HTERT RPE-1 (cell line): ENCODE measurements around the gene E4F1.
"Not testable (repeated sequence)": the region's sequence is repeated elsewhere in the genome, so short reads cannot be mapped to it uniquely, and the experiment has no call there.

Source experiments
- in situ Hi-C: fragments of 300-500 bp; cut with MboI; formaldehyde crosslinking; loops from 4 replicates; pipeline ENCODE4 v1.14.3; 2020; ENCODE audit warnings: low sequenced_read_pairs

The E4F1 gene

DNA sequence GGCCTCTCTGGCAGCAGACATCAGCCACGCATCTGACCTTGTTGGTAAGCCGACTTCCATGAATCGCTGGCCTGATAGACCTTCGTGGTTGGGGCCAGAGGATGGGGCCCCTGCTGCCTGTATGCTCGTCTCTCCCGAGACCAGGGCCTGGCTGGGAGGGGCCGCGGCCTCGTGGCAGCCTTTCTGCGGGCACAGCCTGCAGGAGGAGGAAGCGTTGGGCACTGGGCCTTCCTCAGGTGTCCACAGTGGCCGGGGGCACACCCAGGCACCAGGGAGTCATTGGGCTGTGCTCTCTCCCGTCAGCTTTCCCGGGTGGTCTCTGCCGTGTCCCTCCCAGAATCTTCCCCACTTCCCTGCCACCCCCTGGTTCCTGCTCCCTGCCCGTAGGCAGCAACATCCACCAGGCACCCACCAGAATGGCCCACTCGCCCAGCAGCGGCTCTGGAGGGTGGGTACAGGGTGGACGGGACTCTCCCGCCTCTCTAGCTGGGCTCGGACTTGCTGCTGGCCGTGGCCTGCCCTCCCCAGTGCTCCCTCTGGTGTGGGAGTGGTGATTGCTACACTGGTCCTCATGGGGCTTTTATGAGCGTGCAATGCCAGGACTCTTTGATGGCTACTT, 6.3 kb downstream of the E4F1 start:
- in situ Hi-C loops = no loop called here

DNA sequence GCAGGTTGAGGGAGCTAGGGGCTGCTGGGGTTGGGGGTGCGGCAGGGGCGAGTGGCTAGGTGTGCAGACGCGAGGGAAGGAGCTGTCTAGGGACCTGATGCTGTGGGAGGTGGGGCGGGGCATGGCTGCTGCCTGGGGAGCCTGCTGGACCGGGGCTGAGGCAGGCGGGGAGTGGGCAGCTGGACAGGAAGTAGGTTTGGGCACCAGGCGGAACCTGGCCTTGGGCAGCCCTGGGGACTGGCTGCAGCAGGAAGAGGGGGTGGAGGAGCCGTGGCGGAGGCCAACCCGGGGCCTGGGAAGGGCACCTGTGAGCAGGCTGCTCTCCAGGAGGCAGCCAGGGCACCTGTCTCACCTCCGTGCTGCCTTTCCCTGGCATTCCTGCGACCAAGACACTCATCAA, 7.0 kb downstream of the E4F1 start:
- in situ Hi-C loops = no loop called here

DNA sequence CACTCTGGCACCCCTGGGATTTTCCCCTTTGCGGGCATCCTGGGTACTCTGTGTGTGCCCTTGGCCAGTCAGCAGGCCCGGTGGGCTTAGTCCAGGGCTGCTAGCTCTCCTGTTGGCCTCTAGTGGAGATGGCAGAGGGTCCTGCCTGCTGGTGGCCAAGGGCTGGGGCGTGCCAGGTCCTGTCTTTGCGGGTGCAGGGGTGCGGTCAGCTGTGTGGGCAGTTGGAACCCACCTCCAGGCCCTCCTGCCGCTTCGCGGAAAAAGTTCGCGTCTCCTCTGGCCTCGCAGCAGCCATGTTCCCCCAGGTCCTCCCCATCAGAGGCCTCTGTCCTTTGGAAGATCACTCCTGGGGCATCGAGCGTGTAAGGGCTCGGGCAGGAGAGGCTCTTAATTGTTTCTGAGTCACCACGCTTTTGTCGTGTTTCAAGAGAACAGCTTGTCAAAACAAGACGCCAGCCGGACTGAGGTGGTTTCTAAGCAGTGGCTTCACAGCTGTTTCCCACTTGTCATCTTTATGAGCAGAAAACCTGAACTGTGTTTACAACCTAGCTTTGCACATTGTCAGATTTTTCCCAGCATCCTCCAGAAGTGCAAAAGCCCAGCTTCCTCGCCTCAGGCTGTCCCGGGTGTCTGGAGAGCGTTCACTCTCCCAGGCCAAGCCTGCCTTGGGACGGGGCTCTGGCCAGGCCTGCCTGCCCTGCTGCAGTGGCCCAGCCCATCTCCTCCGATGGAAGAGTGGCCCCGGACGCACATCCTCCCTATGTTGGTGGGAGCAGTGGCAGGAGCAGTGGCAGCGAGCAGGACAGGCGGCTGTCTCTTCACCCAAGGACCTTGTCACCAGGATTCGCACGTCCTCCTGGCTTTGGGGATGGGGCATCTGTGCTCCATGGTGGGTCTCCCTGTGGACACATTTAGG, 7.9 kb downstream of the E4F1 start:
- in situ Hi-C loops = no loop called here

DNA sequence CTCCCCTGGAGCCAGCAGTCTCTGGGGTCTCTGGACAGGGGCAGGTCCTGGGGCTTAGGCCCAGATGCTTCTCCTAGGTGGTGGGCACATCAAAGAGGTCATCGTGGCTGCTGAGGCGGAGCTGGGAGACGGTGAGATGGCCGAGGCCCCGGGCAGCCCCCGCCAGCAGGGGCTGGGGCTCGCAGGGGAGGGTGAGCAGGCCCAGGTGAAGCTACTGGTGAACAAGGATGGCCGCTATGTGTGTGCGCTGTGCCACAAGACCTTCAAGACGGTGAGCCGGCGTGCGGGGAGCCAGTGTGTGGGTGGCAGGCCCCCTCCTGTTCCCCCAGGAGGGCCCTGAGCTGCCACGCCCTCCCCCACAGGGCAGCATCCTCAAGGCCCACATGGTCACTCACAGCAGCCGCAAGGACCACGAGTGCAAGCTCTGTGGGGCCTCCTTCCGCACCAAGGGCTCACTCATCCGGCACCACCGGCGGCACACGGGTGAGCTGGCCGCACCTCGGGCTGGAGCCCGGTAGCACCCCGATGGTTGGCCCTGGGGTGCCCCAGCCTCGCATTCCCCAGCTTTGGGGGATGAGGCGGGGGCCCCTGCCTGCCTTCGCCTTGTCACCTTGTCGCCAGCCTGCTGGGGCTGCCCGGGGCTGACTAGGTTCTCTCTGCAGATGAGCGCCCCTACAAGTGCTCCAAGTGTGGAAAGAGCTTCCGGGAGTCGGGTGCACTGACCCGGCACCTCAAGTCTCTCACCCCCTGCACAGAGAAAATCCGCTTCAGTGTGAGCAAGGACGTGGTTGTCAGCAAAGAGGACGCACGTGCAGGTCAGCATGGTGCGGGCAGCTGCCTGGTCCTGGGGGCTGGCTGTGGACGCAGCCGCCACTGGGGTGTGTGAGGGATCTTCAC, 9.0 kb downstream of the E4F1 start:
- in situ Hi-C loops = no loop called here

DNA sequence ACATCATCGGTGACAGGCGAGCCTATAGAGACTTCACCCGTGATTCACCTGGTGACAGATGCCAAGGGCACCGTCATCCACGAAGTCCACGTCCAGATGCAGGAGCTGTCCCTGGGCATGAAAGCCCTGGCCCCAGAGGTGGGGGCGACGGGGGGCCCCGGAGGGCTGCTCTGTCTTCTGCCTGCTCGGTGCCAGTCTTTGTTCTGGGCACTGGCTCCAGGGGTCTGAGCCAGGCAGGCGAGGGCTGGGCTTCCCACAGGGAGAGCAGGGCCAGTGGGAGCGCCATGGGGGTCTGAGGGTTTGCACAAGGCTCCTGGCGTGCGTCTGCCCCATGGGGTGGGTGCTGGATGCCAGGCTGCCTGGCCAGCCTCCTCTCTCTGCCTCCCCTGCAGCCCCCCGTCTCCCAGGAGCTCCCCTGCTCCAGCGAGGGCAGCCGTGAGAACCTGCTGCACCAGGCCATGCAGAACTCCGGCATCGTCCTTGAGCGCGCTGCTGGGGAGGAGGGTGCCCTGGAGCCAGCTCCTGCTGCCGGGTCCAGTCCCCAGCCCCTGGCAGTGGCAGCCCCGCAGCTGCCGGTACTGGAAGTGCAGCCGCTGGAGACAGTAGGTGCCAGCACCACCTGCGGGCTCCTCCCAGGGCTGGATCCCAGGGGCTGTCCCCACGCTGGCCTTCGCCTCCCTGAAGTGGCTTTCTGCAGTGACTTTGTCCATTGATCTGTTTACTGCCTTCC, 9.8 kb downstream of the E4F1 start:
- in situ Hi-C loops = no loop called here

DNA sequence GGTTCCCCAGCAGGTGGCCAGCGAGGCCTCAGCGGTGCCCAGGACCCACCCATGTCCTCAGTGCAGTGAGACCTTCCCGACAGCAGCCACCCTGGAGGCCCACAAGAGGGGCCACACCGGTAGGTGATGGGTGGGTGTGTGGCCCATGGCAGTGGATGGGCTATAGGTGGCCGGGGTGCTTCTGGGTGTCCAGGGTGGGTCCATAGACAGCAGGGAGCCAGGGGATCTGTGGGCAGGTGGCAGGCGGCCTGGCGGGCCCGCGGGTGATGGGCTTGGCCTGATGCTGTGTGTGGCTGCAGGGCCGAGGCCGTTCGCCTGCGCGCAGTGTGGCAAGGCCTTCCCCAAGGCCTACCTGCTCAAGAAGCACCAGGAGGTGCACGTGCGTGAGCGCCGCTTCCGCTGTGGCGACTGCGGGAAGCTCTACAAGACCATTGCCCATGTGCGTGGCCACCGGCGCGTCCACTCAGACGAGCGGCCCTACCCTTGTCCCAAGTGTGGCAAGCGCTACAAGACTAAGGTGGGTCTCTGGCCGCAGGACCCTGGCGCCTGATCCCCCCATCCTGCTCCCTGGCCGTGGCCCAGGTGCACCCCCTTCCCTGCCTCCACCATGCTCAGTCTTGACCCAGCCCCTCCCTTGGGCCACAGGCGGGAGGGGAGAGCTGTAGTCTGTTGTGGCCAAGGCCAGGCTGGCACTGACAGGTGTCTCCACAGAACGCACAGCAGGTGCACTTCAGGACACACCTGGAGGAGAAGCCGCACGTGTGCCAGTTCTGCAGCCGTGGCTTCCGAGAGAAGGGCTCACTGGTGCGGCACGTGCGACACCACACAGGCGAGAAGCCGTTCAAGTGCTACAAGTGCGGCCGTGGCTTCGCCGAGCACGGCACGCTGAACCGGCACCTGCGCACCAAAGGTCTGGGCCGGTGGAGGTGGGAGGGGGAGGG, 10.8 kb downstream of the E4F1 start:
- in situ Hi-C loops = no loop called here

DNA sequence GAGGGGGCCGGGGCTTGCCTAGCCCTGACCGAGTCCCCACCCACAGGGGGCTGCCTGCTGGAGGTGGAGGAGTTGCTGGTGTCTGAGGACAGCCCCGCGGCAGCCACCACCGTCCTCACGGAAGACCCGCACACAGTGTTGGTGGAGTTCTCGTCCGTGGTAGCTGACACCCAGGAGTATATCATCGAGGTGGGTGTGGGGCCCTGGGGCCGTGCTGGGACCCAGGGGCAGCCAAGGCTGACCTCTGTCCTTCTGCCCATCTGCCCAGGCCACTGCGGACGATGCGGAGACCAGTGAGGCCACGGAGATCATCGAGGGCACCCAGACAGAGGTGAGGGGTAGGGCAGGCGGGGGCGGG, 11.4 kb downstream of the E4F1 start:
- in situ Hi-C loops = no loop called here

DNA sequence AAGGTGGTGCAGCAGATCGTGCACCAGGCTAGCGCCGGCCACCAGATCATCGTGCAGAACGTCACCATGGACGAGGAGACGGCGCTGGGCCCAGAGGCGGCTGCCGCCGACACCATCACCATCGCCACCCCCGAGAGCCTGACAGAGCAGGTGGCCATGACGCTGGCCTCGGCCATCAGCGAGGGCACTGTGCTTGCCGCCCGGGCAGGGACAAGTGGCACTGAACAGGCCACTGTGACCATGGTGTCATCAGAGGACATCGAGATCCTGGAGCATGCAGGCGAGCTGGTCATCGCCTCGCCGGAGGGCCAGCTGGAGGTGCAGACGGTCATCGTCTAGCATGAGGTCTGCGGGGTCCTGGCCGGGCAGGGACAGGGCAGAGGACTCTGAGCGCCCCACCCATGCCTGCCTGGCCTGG, 11.9 kb downstream of the E4F1 start:
- in situ Hi-C loops = no loop called here

DNA sequence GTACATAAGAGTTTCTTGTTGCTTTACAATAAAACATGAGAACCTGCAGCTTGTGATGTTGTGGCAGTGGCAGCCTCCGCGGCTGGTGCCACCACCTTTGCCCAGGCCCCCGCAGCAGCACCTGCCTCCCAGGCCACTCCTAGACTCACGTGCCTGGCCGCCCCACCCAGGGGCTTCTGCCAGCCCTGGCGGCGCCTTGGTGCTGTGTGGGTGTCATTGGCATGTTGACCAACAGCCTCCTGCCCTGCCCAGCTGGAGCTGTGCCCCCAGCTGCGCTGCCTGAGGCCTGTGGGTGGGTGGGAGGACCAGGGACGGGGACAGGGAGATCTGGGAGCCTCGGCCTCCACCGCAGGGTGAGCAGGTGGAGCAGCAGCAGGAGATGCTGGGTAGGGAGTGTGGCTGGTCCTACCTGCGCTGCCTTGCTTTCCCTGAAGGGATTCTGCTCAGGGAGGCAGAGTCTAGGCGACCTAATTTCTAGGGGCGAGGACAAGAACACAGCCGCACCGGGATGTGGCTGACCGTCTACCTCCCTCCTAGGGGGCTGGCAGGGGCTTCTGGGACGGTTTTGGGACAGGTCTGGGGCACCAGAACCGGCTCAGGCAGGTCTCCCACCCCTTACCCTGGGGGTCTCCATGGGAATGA, 12.4 kb downstream of the E4F1 start:
- in situ Hi-C loops = no loop called here

DNA sequence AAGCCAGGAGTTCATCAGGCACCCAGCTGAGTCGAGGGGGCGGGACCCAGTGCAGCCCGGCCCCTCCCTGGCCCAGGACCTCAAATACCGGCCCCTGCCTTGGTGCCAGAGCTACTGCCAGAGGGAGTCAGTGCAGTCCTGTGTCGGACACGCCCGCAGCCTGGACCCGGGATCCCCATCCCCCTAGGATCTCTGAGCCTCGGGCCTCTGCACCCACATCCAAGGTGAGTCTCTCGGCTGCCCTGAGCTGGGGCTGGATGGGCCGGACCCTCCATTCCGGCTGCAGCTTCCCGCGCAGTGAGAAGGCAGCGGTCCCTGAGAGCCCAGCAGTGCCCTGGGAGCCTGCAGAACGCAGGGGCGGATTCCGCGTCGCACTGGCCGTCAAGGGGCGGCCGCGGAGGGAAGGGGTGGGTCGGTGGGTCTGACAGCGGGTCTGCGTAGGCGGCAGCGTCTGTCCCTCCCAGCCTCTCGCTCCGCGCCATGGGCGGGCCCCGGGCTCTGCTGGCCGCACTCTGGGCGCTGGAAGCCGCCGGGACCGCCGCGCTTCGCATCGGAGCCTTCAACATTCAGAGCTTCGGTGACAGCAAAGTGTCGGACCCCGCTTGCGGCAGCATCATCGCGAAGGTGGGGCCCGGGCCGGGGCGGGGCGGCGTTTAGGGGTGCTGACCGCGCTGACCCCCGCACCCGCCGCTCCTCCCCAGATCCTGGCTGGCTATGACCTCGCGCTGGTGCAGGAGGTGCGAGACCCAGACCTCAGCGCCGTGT, 13.1 kb downstream of the E4F1 start, which contains the start of gene DNASE1L2:
Gene DNASE1L2, plus strand, starts transcription at position 108 of the 765 bp plus-strand sequence. Its CDS starts 373 bp downstream, at position 481.
- in situ Hi-C loops = no loop called here

DNA sequence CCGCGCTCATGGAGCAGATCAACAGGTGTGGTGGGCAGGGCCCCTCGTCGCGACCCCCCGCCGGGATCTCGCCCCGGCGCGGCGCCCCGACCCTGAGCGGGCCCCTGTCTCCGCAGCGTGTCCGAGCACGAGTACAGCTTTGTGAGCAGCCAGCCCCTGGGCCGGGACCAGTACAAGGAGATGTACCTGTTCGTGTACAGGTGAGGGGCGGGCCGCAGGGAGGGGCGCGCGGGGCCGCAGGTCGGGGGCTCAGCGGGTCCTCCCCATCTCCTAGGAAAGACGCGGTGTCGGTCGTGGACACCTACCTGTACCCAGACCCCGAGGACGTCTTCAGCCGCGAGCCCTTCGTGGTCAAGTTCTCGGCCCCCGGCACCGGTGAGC, 13.7 kb downstream of the E4F1 start:
- in situ Hi-C loops = no loop called here

DNA sequence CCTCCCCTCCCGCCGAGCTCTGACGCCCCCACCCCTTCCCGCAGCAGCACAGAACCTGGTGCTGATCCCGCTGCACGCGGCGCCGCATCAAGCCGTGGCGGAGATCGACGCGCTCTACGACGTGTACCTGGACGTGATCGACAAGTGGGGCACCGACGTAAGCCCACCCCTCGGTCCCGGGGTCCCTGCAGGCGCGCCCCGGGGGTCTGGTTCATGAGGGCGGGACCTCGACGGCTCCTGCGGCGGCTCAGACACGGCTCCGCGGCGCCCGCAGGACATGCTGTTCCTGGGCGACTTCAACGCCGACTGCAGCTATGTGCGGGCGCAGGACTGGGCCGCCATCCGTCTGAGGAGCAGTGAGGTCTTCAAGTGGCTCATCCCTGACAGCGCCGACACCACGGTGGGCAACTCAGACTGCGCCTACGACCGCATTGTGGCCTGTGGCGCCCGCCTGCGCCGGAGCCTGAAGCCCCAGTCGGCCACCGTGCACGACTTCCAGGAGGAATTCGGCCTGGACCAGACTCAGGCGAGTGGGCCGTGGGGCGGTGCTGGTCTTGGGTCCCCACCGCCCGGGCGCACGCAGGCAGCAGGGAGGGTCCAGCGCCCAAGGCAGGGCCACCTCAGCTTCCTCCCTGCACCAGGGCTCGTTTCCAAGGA, 14.2 kb downstream of the E4F1 start:
- in situ Hi-C loops = no loop called here

DNA sequence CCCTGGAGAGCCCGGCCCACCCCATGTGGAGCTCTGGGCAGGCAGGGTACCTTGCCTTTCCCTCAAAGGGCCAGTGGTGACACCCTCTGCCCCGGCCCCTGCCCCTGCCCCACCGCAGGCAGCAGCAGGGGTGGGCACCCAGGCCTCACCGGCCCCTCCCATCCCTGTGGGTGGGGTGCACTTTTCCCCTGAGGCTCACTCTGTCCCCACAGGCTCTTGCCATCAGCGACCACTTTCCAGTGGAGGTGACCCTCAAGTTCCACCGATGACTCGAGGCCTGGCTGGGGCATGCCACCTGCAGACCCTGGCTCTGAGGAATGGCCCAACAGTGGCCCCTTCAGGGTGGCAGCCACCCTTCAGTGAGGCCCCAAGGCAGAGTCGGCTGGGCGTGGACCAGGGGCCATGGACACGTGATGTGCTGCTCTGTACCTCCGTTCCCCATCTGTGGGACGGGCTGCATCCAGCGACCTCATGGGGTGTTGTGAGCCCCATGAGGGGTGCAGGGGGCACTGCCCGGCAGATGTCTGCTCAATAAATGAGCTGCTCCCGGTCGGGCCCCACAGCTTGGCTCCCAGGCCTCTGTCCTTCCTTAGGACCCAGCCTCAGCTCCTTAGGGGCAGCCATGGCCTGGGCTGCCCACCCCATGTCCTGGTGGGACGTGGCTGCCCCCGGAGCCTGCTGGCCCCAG, 14.9 kb downstream of the E4F1 start:
- in situ Hi-C loops = no loop called here

DNA sequence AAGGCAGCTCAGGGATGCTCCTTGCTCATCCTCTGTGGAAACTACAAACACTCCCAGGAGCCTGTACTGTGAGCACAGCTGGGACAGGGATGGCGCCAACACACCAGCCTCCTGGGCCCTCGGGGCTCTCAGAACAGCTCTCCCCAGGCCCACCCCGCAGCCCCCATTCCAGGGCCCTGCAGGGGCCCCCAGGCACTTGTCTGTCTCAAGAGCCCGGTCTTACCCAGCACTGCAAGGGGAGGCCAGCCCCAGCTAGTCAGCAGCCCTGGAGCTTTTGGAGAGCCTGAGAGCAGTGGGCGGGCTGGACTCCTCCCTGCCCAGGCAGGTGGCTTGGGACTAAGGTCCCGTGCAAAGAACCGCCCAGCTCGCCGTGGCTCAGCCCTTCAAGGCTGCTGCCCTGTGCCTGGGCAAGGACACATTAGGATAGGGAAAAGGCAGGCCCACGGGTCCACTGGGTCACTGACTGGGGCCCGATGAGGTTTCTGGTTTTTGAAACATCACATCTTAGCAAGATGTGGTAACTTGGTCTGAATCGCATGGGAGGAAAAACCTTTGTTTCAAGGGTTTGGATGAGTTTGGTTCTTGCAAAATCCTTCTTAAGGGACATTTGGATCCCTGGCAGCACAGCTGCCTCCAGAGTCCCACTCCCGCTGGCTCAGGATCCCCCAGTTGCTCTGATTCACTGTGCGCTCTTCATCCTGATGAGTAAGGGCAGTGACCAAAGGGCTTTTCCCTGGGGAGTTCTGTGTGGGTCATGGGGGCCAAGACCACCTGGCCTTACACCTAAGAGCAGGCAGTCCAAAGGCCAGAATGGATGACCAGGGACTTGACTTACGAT, 15.7 kb downstream of the E4F1 start:
- in situ Hi-C loops = no loop called here

DNA sequence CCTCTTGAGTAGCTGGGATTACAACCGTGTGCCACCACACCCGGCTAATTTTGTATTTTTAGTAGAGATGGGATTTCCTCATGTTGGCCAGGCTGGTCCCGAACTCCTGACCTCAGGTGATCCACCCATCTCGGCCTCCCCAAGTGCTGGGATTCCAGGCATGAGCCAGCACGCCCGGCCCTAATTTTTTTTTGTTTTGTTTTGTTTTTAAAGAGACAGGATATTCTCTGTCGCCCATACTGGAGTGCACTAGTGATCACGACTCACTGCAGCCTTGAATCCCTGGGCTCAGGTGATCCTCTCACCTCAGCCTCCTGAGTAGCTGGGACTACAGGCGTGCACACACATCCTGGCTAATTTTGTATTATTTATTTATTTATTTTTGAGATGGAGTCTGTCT, 16.9 kb downstream of the E4F1 start:
- in situ Hi-C loops = not testable (repeated sequence)

DNA sequence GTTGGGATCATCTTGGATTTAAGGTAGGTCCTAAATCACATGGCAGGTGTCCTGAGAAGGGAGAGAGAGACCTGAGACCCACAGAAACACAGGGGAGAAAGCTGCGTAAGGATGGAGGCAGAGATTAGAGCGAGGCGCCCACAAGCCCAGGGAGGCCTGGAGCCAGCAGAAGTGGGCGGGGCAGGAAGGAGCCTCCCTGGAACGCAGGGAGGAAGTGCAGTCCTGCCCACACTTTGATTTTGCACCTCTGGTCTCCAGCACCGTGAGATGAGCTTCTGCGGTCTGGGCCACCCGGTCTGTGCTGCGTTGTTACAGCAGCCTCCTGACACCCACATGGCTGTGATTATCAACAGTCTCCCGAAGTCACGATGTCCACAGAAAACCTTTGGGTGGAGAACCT, 19.2 kb downstream of the E4F1 start:
- in situ Hi-C loops = no loop called here
